H1 (cell line): ENCODE measurements around the gene ITGB7. TPM values are rescaled to one million over a fixed set of nuclear protein-coding genes. Genes with fewer than 3 reads are reported as not detected.

ENCODE experiments used
- ASH2L ChIP-seq: fragments of 200-600, 300-600 bp; sonication (generic); IDR thresholded peaks from one replicate; pipeline ENCODE4 v1.7.1; 2017; ENCODE audit warnings: low read length
- GTF2F1 ChIP-seq: IDR thresholded peaks from 2 replicates; pipeline ENCODE4 v1.6.1; 2012; ENCODE audit warnings: low read depth, low read length, improper control_type of control experiment, borderline replicate concordance
- KDM4A ChIP-seq: IDR thresholded peaks from one replicate; pipeline ENCODE4 v1.7.1; 2012; ENCODE audit warnings: low read depth, mild to moderate bottlenecking, moderate library complexity, low read length, inconsistent platforms; ENCODE audit not compliant: severe bottlenecking
- PHF8 ChIP-seq: fragments of 200-600 bp; sonication (generic); conservative IDR thresholded peaks from 2 replicates; pipeline ENCODE4 v1.7.1; 2012; ENCODE audit warnings: low read depth, mild to moderate bottlenecking, inconsistent platforms, low read length, moderate library complexity
- POLR2A ChIP-seq, 2 experiments: IDR thresholded peaks; 1 replicate in 1 of 2; 2 replicates in 1 of 2; pipeline ENCODE4 v1.6.1; 2011; ENCODE audit warnings: low read depth in 2 of 2, low read length in 2 of 2, mild to moderate bottlenecking in 2 of 2; ENCODE audit errors: control extremely low read depth in 1 of 2
- SAP30 ChIP-seq: fragments of 300-600 bp; sonication (generic); IDR thresholded peaks from 2 replicates; pipeline ENCODE4 v1.7.1; 2012; ENCODE audit warnings: low read length, moderate library complexity, mild to moderate bottlenecking, inconsistent platforms; ENCODE audit not compliant: insufficient read depth, insufficient replicate concordance
- SIN3A ChIP-seq, 2 experiments: IDR thresholded peaks in 1 of 2; conservative IDR thresholded peaks in 1 of 2; 2 replicates each; pipeline ENCODE4 v1.6.1; 2011 to 2012; ENCODE audit warnings: low read length in 2 of 2, improper control_type of control experiment in 1 of 2, low read depth in 1 of 2, mild to moderate bottlenecking in 1 of 2
- SP4 ChIP-seq: IDR thresholded peaks from 2 replicates; pipeline ENCODE4 v1.6.1; 2012; ENCODE audit warnings: low read length, inconsistent platforms
- polyA plus RNA-seq, 7 experiments: library from polyadenylated mRNA; depleted of rRNA in 3 of 7; stranded (reverse) in 5 of 7; unstranded in 2 of 7; fragments of >200 nt in 5 of 7; fragments of 200-250 nt in 2 of 7; gene quantifications; 1 replicate in 5 of 7; 2 replicates in 1 of 7; 4 replicates in 1 of 7; pipeline versions ENCODE4 v1.2.1 to v1.2.3, GENCODE V29; 2011 to 2013; ENCODE audit warnings: missing spikeins in 2 of 7, mixed read lengths in 2 of 7
- total RNA-seq: library from RNA; stranded (reverse); fragmentation: NEBNext Ultra II Directional; extraction: Animal tissue kit (Norgen Biotek cat#: 25700); gene quantifications from 2 replicates; pipeline ENCODE4 v1.2.1, GENCODE V29; 2021
- TF ChIP-seq, protein P1 (sequence below): fragments of 300-600 bp; sonication (generic); IDR thresholded peaks from 2 replicates; pipeline ENCODE4 v1.7.1; 2012; ENCODE audit warnings: low read length, moderate library complexity, mild to moderate bottlenecking, inconsistent platforms; ENCODE audit not compliant: insufficient replicate concordance

Gene ITGB7
- total and polyA plus RNA-seq, 2 of the 8 experiments (the other 6 are each of a cell fraction or from before 2014, with no cell fraction given) = 0.35 to 0.54 TPM

DNA sequence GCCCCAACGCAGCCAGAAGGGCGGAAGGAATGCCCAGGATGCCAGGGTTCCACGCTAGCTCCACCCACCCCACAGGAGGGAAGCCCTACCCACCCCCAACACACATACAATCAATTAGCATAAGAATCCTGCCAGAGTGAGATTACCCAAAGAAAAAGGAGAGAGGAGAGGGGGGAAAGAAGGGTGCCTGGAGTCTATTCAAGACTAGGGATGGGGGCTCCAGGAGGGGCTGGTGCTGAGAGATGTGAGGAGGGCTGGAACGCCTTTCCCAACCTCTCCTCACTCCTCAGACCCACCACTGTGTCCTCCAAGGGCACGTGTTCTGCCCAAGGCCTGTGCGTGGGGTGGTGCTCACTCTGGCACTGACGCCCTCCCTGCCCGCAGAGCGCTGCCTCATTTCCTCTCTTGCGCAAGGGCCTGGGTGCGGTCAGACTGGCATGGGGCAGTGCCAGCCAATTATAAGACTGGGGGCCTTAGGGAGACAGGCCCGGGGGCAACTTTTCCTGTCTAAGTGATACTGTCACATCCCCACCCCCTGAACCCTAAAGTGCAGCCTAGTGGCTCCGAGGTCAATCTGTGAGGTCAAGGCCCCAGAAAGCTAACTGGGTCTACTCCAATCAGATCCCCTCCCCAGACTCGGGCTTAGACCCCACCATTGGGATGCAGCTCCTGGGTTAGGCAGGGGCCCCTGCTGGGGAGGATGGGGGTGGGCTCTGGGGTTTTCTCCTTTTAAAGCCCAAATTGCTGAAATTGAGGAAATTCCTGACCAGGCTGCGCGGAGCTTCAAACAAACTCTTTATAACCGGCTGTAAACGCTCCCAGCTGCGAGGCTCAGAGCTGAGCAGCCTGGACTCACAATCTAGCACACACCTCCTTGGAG is 10.2 kb upstream of the ITGB7 start (continued):
- TF ChIP-seq KDM4A (no peak), ASH2L (peak; percentile 93), POLR2A (IDR thresholded peaks at IDR 0.05; ENCODE audit: control extremely low read depth in 1 of 2, low read depth in 2 of 2, low read length in 2 of 2) (peak in 1 of 2 experiments; percentile 62; a peak in 1 of 3 replicates), SIN3A (conservative IDR thresholded peaks at IDR 0.05 in 1 of 2, IDR thresholded peaks at IDR 0.05 in 1 of 2; ENCODE audit: low read depth in 1 of 2, low read length in 2 of 2) (peak; percentile 35 to 38; a peak in 2 of 4 replicates), PHF8 (0 out of 2 replicates have a peak, but pooled peaks have one; percentile 23), GTF2F1 (no peak), SAP30 (no peak), SP4 (0 out of 2 replicates have a peak, but pooled peaks have one; percentile 12)
- TF ChIP-seq, protein P1, sequence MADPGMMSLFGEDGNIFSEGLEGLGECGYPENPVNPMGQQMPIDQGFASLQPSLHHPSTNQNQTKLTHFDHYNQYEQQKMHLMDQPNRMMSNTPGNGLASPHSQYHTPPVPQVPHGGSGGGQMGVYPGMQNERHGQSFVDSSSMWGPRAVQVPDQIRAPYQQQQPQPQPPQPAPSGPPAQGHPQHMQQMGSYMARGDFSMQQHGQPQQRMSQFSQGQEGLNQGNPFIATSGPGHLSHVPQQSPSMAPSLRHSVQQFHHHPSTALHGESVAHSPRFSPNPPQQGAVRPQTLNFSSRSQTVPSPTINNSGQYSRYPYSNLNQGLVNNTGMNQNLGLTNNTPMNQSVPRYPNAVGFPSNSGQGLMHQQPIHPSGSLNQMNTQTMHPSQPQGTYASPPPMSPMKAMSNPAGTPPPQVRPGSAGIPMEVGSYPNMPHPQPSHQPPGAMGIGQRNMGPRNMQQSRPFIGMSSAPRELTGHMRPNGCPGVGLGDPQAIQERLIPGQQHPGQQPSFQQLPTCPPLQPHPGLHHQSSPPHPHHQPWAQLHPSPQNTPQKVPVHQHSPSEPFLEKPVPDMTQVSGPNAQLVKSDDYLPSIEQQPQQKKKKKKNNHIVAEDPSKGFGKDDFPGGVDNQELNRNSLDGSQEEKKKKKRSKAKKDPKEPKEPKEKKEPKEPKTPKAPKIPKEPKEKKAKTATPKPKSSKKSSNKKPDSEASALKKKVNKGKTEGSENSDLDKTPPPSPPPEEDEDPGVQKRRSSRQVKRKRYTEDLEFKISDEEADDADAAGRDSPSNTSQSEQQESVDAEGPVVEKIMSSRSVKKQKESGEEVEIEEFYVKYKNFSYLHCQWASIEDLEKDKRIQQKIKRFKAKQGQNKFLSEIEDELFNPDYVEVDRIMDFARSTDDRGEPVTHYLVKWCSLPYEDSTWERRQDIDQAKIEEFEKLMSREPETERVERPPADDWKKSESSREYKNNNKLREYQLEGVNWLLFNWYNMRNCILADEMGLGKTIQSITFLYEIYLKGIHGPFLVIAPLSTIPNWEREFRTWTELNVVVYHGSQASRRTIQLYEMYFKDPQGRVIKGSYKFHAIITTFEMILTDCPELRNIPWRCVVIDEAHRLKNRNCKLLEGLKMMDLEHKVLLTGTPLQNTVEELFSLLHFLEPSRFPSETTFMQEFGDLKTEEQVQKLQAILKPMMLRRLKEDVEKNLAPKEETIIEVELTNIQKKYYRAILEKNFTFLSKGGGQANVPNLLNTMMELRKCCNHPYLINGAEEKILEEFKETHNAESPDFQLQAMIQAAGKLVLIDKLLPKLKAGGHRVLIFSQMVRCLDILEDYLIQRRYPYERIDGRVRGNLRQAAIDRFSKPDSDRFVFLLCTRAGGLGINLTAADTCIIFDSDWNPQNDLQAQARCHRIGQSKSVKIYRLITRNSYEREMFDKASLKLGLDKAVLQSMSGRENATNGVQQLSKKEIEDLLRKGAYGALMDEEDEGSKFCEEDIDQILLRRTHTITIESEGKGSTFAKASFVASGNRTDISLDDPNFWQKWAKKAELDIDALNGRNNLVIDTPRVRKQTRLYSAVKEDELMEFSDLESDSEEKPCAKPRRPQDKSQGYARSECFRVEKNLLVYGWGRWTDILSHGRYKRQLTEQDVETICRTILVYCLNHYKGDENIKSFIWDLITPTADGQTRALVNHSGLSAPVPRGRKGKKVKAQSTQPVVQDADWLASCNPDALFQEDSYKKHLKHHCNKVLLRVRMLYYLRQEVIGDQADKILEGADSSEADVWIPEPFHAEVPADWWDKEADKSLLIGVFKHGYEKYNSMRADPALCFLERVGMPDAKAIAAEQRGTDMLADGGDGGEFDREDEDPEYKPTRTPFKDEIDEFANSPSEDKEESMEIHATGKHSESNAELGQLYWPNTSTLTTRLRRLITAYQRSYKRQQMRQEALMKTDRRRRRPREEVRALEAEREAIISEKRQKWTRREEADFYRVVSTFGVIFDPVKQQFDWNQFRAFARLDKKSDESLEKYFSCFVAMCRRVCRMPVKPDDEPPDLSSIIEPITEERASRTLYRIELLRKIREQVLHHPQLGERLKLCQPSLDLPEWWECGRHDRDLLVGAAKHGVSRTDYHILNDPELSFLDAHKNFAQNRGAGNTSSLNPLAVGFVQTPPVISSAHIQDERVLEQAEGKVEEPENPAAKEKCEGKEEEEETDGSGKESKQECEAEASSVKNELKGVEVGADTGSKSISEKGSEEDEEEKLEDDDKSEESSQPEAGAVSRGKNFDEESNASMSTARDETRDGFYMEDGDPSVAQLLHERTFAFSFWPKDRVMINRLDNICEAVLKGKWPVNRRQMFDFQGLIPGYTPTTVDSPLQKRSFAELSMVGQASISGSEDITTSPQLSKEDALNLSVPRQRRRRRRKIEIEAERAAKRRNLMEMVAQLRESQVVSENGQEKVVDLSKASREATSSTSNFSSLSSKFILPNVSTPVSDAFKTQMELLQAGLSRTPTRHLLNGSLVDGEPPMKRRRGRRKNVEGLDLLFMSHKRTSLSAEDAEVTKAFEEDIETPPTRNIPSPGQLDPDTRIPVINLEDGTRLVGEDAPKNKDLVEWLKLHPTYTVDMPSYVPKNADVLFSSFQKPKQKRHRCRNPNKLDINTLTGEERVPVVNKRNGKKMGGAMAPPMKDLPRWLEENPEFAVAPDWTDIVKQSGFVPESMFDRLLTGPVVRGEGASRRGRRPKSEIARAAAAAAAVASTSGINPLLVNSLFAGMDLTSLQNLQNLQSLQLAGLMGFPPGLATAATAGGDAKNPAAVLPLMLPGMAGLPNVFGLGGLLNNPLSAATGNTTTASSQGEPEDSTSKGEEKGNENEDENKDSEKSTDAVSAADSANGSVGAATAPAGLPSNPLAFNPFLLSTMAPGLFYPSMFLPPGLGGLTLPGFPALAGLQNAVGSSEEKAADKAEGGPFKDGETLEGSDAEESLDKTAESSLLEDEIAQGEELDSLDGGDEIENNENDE = no peak
